ENCODE measurements around the gene CDC20B.

- TF ChIP-seq SUZ12 (IDR thresholded peaks at IDR 0.05; ENCODE audit: low read length), result no peak
- no peak for TF ChIP-seq ATF2 (IDR thresholded peaks at IDR 0.05; ENCODE audit: low read length)
- no peak for TF ChIP-seq CTCF (IDR thresholded peaks at IDR 0.05; ENCODE audit: control extremely low read depth in 1 of 3, insufficient read depth in 1 of 3, low read depth in 1 of 3, low read length in 3 of 3)
- TF ChIP-seq RAD21 (IDR thresholded peaks at IDR 0.05 in 1 of 2, conservative IDR thresholded peaks at IDR 0.05 in 1 of 2; ENCODE audit: low read depth in 2 of 2, low read length in 2 of 2), result no peak
- TF ChIP-seq POLR2A (IDR thresholded peaks at IDR 0.05; ENCODE audit: control extremely low read depth in 1 of 2, low read depth in 2 of 2, low read length in 2 of 2), result no peak
- TF ChIP-seq TCF12 (IDR thresholded peaks at IDR 0.05; ENCODE audit: low read depth, low read length), result no peak
- TF ChIP-seq SP2 (IDR thresholded peaks at IDR 0.05; ENCODE audit: low read length), result no peak
- TF ChIP-seq EZH2 (IDR thresholded peaks at IDR 0.05; ENCODE audit: low read depth, low read length, severe bottlenecking), result no peak
- no peak for TF ChIP-seq TAF1 (IDR thresholded peaks at IDR 0.05; ENCODE audit: low read depth, low read length)
- no peak for TF ChIP-seq GTF2F1 (IDR thresholded peaks at IDR 0.05; ENCODE audit: borderline replicate concordance, low read depth, low read length)
- TF ChIP-seq CBX8 (IDR thresholded peaks at IDR 0.05; ENCODE audit: borderline replicate concordance, low read depth, low read length), result no peak
- TF ChIP-seq JUND (IDR thresholded peaks at IDR 0.05; ENCODE audit: low read length), result no peak
These were observed 58.9 kb downstream of the CDC20B start for GRCh38 chr5:55114061-55114460.

Measured in H1 (cell line).